ENCODE results near the gene ITGAL. TPM values are rescaled to one million over a fixed set of nuclear protein-coding genes. Genes with fewer than 3 reads are reported as not detected.

The ITGAL gene
- total RNA-seq, 2 experiments from 2014 or later: 210 to 222 TPM

GRCh38 chr16:30557957-30558788, 85.6 kb downstream of the ITGAL start, which contains the start of gene ZNF764:
Gene ZNF764, minus strand, starts transcription at chr16:30558374. Its CDS starts 192 bp downstream, at chr16:30558182.
- H3K9me3 Mint-ChIP-seq (ENCODE audit: low read depth): no peaks in the 10 kb centered on the region
- peak within 1 kb of the TSS; percentile 94 for H3K27ac Mint-ChIP-seq
- POLR2A ChIA-PET: interaction anchor here (0.6 to 2.8 kb wide), 12 partner anchors 8 to 151 kb away, joined by 3 to 30 read pairs (median 5); partner anchors contain the start of genes DCTPP1, PRR14, ZNF688 and ZNF747
- peak within 1 kb of the TSS; percentile 85 for H3K4me3 Mint-ChIP-seq
- H3K27me3 Mint-ChIP-seq: no peaks in the 10 kb centered on the region
- H3K36me3 Mint-ChIP-seq (ENCODE audit: low read depth): peaks cover 23% of the 10 kb centered on the region
- H3K4me1 Mint-ChIP-seq: peaks cover 44% of the 10 kb centered on the region
- DNase-seq (peak; percentile 99), ATAC-seq (peak; percentile 96)
- intact Hi-C loops (cut with DNase I, micrococcal nuclease): loop anchor here (1.0 to 10.0 kb wide), 20 partner anchors 9 to 463 kb away; partner anchors contain the start of genes DCTPP1 (in 1 of the 2), FBRS (in 1 of the 2), ITGAL (in 1 of the 2) and PRR14 (in 1 of the 2)
- CTCF ChIA-PET: interaction anchor here (0.7 to 3.1 kb wide), 15 partner anchors 9 to 187 kb away, joined by 3 to 22 read pairs (median 4); partner anchors contain the start of genes DCTPP1, ZNF688 and ZNF747

GRCh38 chr16:30558789-30559377, 86.3 kb downstream of the ITGAL start:
- POLR2A ChIA-PET: interaction anchor here (0.6 to 2.8 kb wide), 10 partner anchors 8 to 151 kb away, joined by 3 to 30 read pairs (median 6); partner anchors contain the start of genes DCTPP1, PRR14, ZNF688 and ZNF747
- CTCF ChIA-PET: interaction anchor here (0.8 to 3.1 kb wide), 12 partner anchors 8 to 141 kb away, joined by 3 to 22 read pairs (median 4); partner anchors contain the start of genes DCTPP1, ZNF688 and ZNF747
- Mint-ChIP-seq H3K4me3 (peak overlapping the region; percentile 85), H3K27me3 (no peaks in the 10 kb centered on the region), H3K9me3 (ENCODE audit: low read depth) (no peaks in the 10 kb centered on the region), H3K4me1 (peaks cover 36% of the 10 kb centered on the region), H3K27ac (peak overlapping the region; percentile 94), H3K36me3 (ENCODE audit: low read depth) (peaks cover 17% of the 10 kb centered on the region)
- intact Hi-C loops (cut with DNase I, micrococcal nuclease): loop anchor here (1.0 to 10.0 kb wide), 20 partner anchors 8 to 464 kb away; partner anchors contain the start of genes DCTPP1 (in 1 of the 2), FBRS (in 1 of the 2), ITGAL (in 1 of the 2) and PRR14 (in 1 of the 2)
- no peak for ATAC-seq
- DNase-seq: no peak

GRCh38 chr16:30559690-30560089, 87.1 kb downstream of the ITGAL start:
- Mint-ChIP-seq H3K4me1 (peaks cover 30% of the 10 kb centered on the region), H3K36me3 (ENCODE audit: low read depth) (peaks cover 11% of the 10 kb centered on the region), H3K27me3 (no peaks in the 10 kb centered on the region), H3K9me3 (ENCODE audit: low read depth) (no peaks in the 10 kb centered on the region), H3K27ac (no peak overlapping the region), H3K4me3 (no peak overlapping the region)
- POLR2A ChIA-PET: no interaction called here
- DNase-seq (no peak), ATAC-seq (no peak)
- intact Hi-C loops (cut with DNase I, micrococcal nuclease): loop anchor here (2.0 to 10.0 kb wide), 4 partner anchors 33 to 465 kb away; partner anchors contain the start of genes ITGAL (in 1 of the 2), SRCAP (in 1 of the 2), TBX6 (in 1 of the 2) and YPEL3 (in 1 of the 2)
- CTCF ChIA-PET: interaction anchor here (1.5 kb wide), 1 partner anchor 138 kb away, joined by 3 read pairs; no protein-coding TSS in a partner anchor

GRCh38 chr16:30561089-30561816, 88.7 kb downstream of the ITGAL start:
- peak overlapping the region; percentile 75 for H3K4me3 Mint-ChIP-seq
- H3K27ac Mint-ChIP-seq: peak overlapping the region; percentile 83
- intact Hi-C loops (cut with DNase I, micrococcal nuclease): no loop called here
- ChIA-PET CTCF (interaction anchor here (0.6 to 1.0 kb wide), 4 partner anchors 25 to 132 kb away, joined by 3 to 6 read pairs (median 3); no protein-coding TSS in a partner anchor), POLR2A (interaction anchor here (1.2 to 1.3 kb wide), 2 partner anchors 26 to 131 kb away, joined by 4 to 6 read pairs; partner anchors contain the start of gene DCTPP1)
- H3K36me3 Mint-ChIP-seq (ENCODE audit: low read depth): peaks cover 2% of the 10 kb centered on the region
- DNase-seq: peak; percentile 46
- H3K9me3 Mint-ChIP-seq (ENCODE audit: low read depth): no peaks in the 10 kb centered on the region
- peaks cover 26% of the 10 kb centered on the region for H3K4me1 Mint-ChIP-seq
- H3K27me3 Mint-ChIP-seq: no peaks in the 10 kb centered on the region
- ATAC-seq: no peak

- Mint-ChIP-seq H3K4me1 (peaks cover 30% of the 10 kb centered on the region), H3K27ac (no peak overlapping the region), H3K27me3 (no peaks in the 10 kb centered on the region), H3K9me3 (ENCODE audit: low read depth) (no peaks in the 10 kb centered on the region), H3K4me3 (peak overlapping the region; percentile 75), H3K36me3 (ENCODE audit: low read depth) (no peaks in the 10 kb centered on the region)
- POLR2A ChIA-PET: interaction anchor here (1.2 kb wide), 1 partner anchor 132 kb away, joined by 4 read pairs; the partner anchor contains the start of gene DCTPP1
- CTCF ChIA-PET: interaction anchor here (0.6 to 1.0 kb wide), 6 partner anchors 26 to 380 kb away, joined by 3 to 6 read pairs (median 3); no protein-coding TSS in a partner anchor
- no peak for ATAC-seq
- DNase-seq: no peak
- intact Hi-C loops (cut with DNase I, micrococcal nuclease): no loop called here
Measured at GRCh38 chr16:30562021-30562420, 89.5 kb downstream of the ITGAL start.

- Mint-ChIP-seq H3K4me1 (peaks cover 41% of the 10 kb centered on the region), H3K36me3 (ENCODE audit: low read depth) (no peaks in the 10 kb centered on the region), H3K27me3 (no peaks in the 10 kb centered on the region), H3K27ac (no peak overlapping the region), H3K9me3 (ENCODE audit: low read depth) (no peaks in the 10 kb centered on the region), H3K4me3 (no peak overlapping the region)
- POLR2A ChIA-PET: interaction anchor here (0.6 to 0.7 kb wide), 3 partner anchors 8 to 474 kb away, joined by 3 to 5 read pairs (median 5); partner anchors contain the start of gene TBX6
- intact Hi-C loops (cut with DNase I, micrococcal nuclease): loop anchor here in 1 of 2 experiments (5.0 kb wide), 2 partner anchors 92 to 93 kb away; partner anchors contain the start of genes FBRS and ITGAL
- CTCF ChIA-PET: interaction anchor here (0.6 to 2.2 kb wide), 6 partner anchors 18 to 136 kb away, joined by 3 to 9 read pairs (median 4); partner anchors contain the start of genes DCTPP1, ZNF689 and ZNF747
- no peak for ATAC-seq
- no peak for DNase-seq
Measured at GRCh38 chr16:30565526-30565925, 93.0 kb downstream of the ITGAL start.

GRCh38 chr16:30565984-30566383, 93.4 kb downstream of the ITGAL start:
- ChIA-PET CTCF (interaction anchor here (0.6 to 2.2 kb wide), 5 partner anchors 17 to 136 kb away, joined by 3 to 9 read pairs (median 5); partner anchors contain the start of genes DCTPP1, ZNF689 and ZNF747), POLR2A (interaction anchor here (0.6 to 0.7 kb wide), 2 partner anchors 8 to 29 kb away, joined by 5 read pairs; no protein-coding TSS in a partner anchor)
- Mint-ChIP-seq H3K27me3 (no peaks in the 10 kb centered on the region), H3K9me3 (ENCODE audit: low read depth) (no peaks in the 10 kb centered on the region), H3K27ac (peak overlapping the region; percentile 93), H3K36me3 (ENCODE audit: low read depth) (no peaks in the 10 kb centered on the region), H3K4me1 (peaks cover 42% of the 10 kb centered on the region), H3K4me3 (no peak overlapping the region)
- no peak for DNase-seq
- intact Hi-C loops (cut with DNase I, micrococcal nuclease): loop anchor here in 1 of 2 experiments (5.0 kb wide), 2 partner anchors 91 to 94 kb away; partner anchors contain the start of genes FBRS and ITGAL
- no peak for ATAC-seq

- Mint-ChIP-seq H3K27me3 (no peaks in the 10 kb centered on the region), H3K4me3 (no peak overlapping the region), H3K4me1 (peaks cover 40% of the 10 kb centered on the region), H3K9me3 (ENCODE audit: low read depth) (no peaks in the 10 kb centered on the region), H3K36me3 (ENCODE audit: low read depth) (no peaks in the 10 kb centered on the region), H3K27ac (peak overlapping the region; percentile 93)
- intact Hi-C loops (cut with DNase I, micrococcal nuclease): loop anchor here in 1 of 2 experiments (5.0 kb wide), 2 partner anchors 91 to 94 kb away; partner anchors contain the start of genes FBRS and ITGAL
- CTCF ChIA-PET: interaction anchor here (1.1 to 2.2 kb wide), 2 partner anchors 9 to 31 kb away, joined by 5 to 9 read pairs; partner anchors contain the start of genes ZNF747 and ZNF764
- ATAC-seq (no peak), DNase-seq (no peak)
- POLR2A ChIA-PET: interaction anchor here (0.6 to 1.1 kb wide), 4 partner anchors 8 to 91 kb away, joined by 3 to 6 read pairs (median 4); partner anchors contain the start of gene ZNF764
Measured at GRCh38 chr16:30566531-30566930, 94.0 kb downstream of the ITGAL start.

GRCh38 chr16:30567160-30567990, 94.8 kb downstream of the ITGAL start:
- Mint-ChIP-seq H3K36me3 (ENCODE audit: low read depth) (peaks cover 3% of the 10 kb centered on the region), H3K27ac (peak overlapping the region; percentile 98), H3K27me3 (no peaks in the 10 kb centered on the region), H3K9me3 (ENCODE audit: low read depth) (no peaks in the 10 kb centered on the region), H3K4me1 (peaks cover 42% of the 10 kb centered on the region), H3K4me3 (peak overlapping the region; percentile 63)
- ChIA-PET CTCF (interaction anchor here (0.6 to 2.2 kb wide), 4 partner anchors 9 to 326 kb away, joined by 3 to 9 read pairs (median 4); partner anchors contain the start of genes ZNF747 and ZNF764), POLR2A (interaction anchor here (0.7 to 1.1 kb wide), 6 partner anchors 9 to 196 kb away, joined by 3 to 6 read pairs (median 4); partner anchors contain the start of genes ZNF689, ZNF747 and ZNF764)
- intact Hi-C loops (cut with DNase I, micrococcal nuclease): loop anchor here (1.0 to 5.0 kb wide), 3 partner anchors 9 to 95 kb away; partner anchors contain the start of genes FBRS (in 1 of the 2), ITGAL (in 1 of the 2) and ZNF764 (in 1 of the 2)
- DNase-seq: peak; percentile 84
- ATAC-seq: peak; percentile 47
